GM12878 (cell line): ENCODE measurements around the gene CDH20. TPM values are rescaled to one million over a fixed set of nuclear protein-coding genes. Genes with fewer than 3 reads are reported as not detected.

Experiments
- ATAC-seq: fragments of 200-7000 bp; cut with Tn5 transposase; 3 replicates; pipeline ENCODE4 v1.9.1; 2020; ENCODE audit warnings: mild to moderate bottlenecking, moderate library complexity
- BruUV-seq: library from RNA; stranded (reverse); fragments of 400-500 nt; replicated peaks from 2 replicates; lab custom pipeline; 2021; lab: Mats Ljungman, UMichigan
- CTCF ChIA-PET: fragments of 300-600 bp; sonication (Branson Sonifier 250); formaldehyde crosslinking; extraction: SDS; loops from one replicate; lab custom pipeline; 2021; ENCODE audit warnings: inconsistent platforms; lab: Yijun Ruan, JAX
- POLR2A ChIA-PET: fragments of 350-600 bp; formaldehyde crosslinking; extraction: SDS; loops from one replicate; lab custom pipeline; 2021; ENCODE audit warnings: inconsistent platforms; lab: Charles Lee
- RAD21 ChIA-PET: fragments of 300-600 bp; sonication (Branson Sonifier 250); formaldehyde crosslinking; loops from one replicate; lab custom pipeline; 2023; ENCODE audit warnings: antibody characterized with exemption; ENCODE audit not compliant: unreplicated experiment; lab: Charles Lee
- SMC1A ChIA-PET: fragments of 300-600 bp; sonication (Branson Sonifier 250); formaldehyde crosslinking; loops from one replicate; lab custom pipeline; 2023; ENCODE audit not compliant: unreplicated experiment, uncharacterized antibody; lab: Charles Lee
- DNase-seq: peaks from one replicate; pipeline ENCODE4 v3.0.0-alpha.2; 2011; ENCODE audit warnings: low read depth, low spot score
- FAIRE-seq: peaks from 3 replicates; lab custom pipeline; 2011; peaks lifted over from hg19 to GRCh38; lab: Jason Lieb, UNC
- H2AFZ ChIP-seq: 2 replicates; pipeline ENCODE4 v1.6.0; 2011; ENCODE audit warnings: low read depth, low read length, control low read depth; ENCODE audit not compliant: control insufficient read depth
- H3K27ac ChIP-seq: 2 replicates; pipeline ENCODE4 v1.5.1; 2011; ENCODE audit warnings: control low read depth; ENCODE audit not compliant: control insufficient read depth, insufficient read depth
- H3K27me3 ChIP-seq, 2 experiments: replicated peaks in 1 of 2; 2 replicates each; pipeline versions ENCODE4 v1.6.0 to v1.6.1; 2011; ENCODE audit warnings: low read length in 1 of 2; ENCODE audit not compliant: control insufficient read depth in 2 of 2, insufficient read depth in 2 of 2
- H3K36me3 ChIP-seq, 2 experiments: 2 replicates each; pipeline ENCODE4 v1.5.1; 2011; ENCODE audit warnings: low read length in 1 of 2; ENCODE audit not compliant: control insufficient read depth in 2 of 2, insufficient read depth in 2 of 2
- H3K4me1 ChIP-seq: 2 replicates; pipeline ENCODE4 v1.6.1; 2011; ENCODE audit warnings: mild to moderate bottlenecking, low read length, moderate library complexity, mixed read lengths; ENCODE audit not compliant: control insufficient read depth, insufficient read depth
- H3K4me2 ChIP-seq: 2 replicates; pipeline ENCODE4 v1.6.0; 2011; ENCODE audit warnings: control low read depth; ENCODE audit not compliant: control insufficient read depth, insufficient read depth
- H3K4me3 ChIP-seq: fragments of 200-600 bp; sonication (generic); 2 replicates; pipeline ENCODE4 v1.5.1; 2016
- H3K79me2 ChIP-seq: 2 replicates; pipeline ENCODE4 v1.6.0; 2011; ENCODE audit warnings: low read length; ENCODE audit not compliant: control insufficient read depth, insufficient read depth
- H3K9ac ChIP-seq: 2 replicates; pipeline ENCODE4 v1.8.0; 2011; ENCODE audit warnings: low read length, control low read depth, mixed read lengths; ENCODE audit not compliant: control insufficient read depth, insufficient read depth
- H3K9me3 ChIP-seq: replicated peaks from 3 replicates; pipeline ENCODE4 v1.5.1; 2011; ENCODE audit warnings: mild to moderate bottlenecking, low read length; ENCODE audit not compliant: control insufficient read depth, insufficient read depth
- H4K20me1 ChIP-seq: 2 replicates; pipeline ENCODE4 v1.6.0; 2011; ENCODE audit not compliant: control insufficient read depth, insufficient read depth
- CHD1 ChIP-seq: IDR thresholded peaks from 2 replicates; pipeline ENCODE4 v1.6.1; 2012; ENCODE audit warnings: low read depth, low read length, improper control_type of control experiment
- CREM ChIP-seq: IDR thresholded peaks from 2 replicates; pipeline ENCODE4 v1.6.1; 2014; ENCODE audit warnings: antibody characterized with exemption, low read depth
- ESRRA ChIP-seq: IDR thresholded peaks from 2 replicates; pipeline ENCODE4 v1.6.1; 2012; ENCODE audit warnings: mild to moderate bottlenecking, low read length, improper control_type of control experiment
- IKZF2 ChIP-seq, 2 experiments: fragments of 450-650 bp; IDR thresholded peaks; 2 replicates each; pipeline ENCODE4 v1.6.1; 2017; ENCODE audit warnings: mild to moderate bottlenecking in 2 of 2, moderate library complexity in 2 of 2
- POLR2AphosphoS2 ChIP-seq: IDR thresholded peaks from 2 replicates; pipeline ENCODE4 v1.6.1; 2011; ENCODE audit warnings: low read depth, mild to moderate bottlenecking, low read length, improper control_type of control experiment, moderate library complexity
- SMARCA5 ChIP-seq: fragments of 450-650 bp; IDR thresholded peaks from 2 replicates; pipeline ENCODE4 v1.6.1; 2017; ENCODE audit warnings: mild to moderate bottlenecking
- SP1 ChIP-seq: IDR thresholded peaks from one replicate; pipeline ENCODE4 v1.6.1; 2011; ENCODE audit warnings: low read depth, low read length
- SUPT20H ChIP-seq: IDR thresholded peaks from 2 replicates; pipeline ENCODE4 v1.6.1; 2011; ENCODE audit warnings: low read depth, mild to moderate bottlenecking, low read length, moderate library complexity, borderline replicate concordance; ENCODE audit not compliant: control insufficient read depth
- ZNF207 ChIP-seq: fragments of 450-650 bp; IDR thresholded peaks from 2 replicates; pipeline ENCODE4 v1.6.1; 2014; ENCODE audit warnings: antibody characterized with exemption, mild to moderate bottlenecking, borderline replicate concordance
- ZNF274 ChIP-seq: IDR thresholded peaks from one replicate; pipeline ENCODE4 v1.8.0; 2011; ENCODE audit not compliant: insufficient read length, insufficient read depth
- WGBS: methylation state at CpG from one replicate; pipeline ENCODE4 v1.1.6; 2016; ENCODE audit warnings: low lambda C conversion rate; ENCODE audit not compliant: insufficient replicate concordance, insufficient coverage; ENCODE audit errors: missing lambda C conversion rate; 5-methylcytosine and 5-hydroxymethylcytosine counted together
- in situ Hi-C: fragments of 300-500 bp; cut with MboI; formaldehyde crosslinking; loops from 9 replicates; pipeline ENCODE4 v1.14.3; 2018; ENCODE audit warnings: mixed read lengths
- intact Hi-C: fragments of 100-400 bp; cut with micrococcal nuclease; formaldehyde crosslinking; loops from one replicate; pipeline ENCODE4 v1.14.2; 2022; ENCODE audit not compliant: unreplicated experiment
- polyA plus RNA-seq, 11 experiments: library from polyadenylated mRNA; depleted of rRNA in 4 of 11; unstranded in 6 of 11; stranded (reverse) in 5 of 11; fragments of >200 nt; fragmentation: Nextera tagmentation in 4 of 11; fragmentation: Illumina TruSeq in 1 of 11; extraction: Ambion mirVana in 4 of 11; extraction: Trizol in 1 of 11; gene quantifications; 1 replicate in 1 of 11; 2 replicates in 10 of 11; pipeline versions ENCODE4 v1.2.1 to v1.2.3, GENCODE V29; 2011 to 2016; ENCODE audit warnings: inconsistent platforms in 2 of 11, missing spikeins in 2 of 11, low read depth in 1 of 11
- total RNA-seq, 4 experiments: library from RNA; depleted of rRNA in 3 of 4; stranded (reverse); fragments of >200 nt in 3 of 4; fragmentation: Illumina TruSeq in 1 of 4; extraction: Trizol in 1 of 4; gene quantifications; 2 replicates each; pipeline versions ENCODE4 v1.2.1 to v1.2.3, GENCODE V29; 2013 to 2021
- TF ChIP-seq, protein P1 (sequence below): fragments of 450-650 bp; IDR thresholded peaks from 2 replicates; pipeline ENCODE4 v1.6.1; 2016; ENCODE audit warnings: mild to moderate bottlenecking
- TF ChIP-seq, protein P2 (sequence below): IDR thresholded peaks from 2 replicates; pipeline ENCODE4 v1.6.1; 2011; ENCODE audit warnings: mild to moderate bottlenecking, low read depth, low read length, moderate library complexity; ENCODE audit not compliant: insufficient replicate concordance
- TF ChIP-seq, protein P3 (sequence below): IDR thresholded peaks from 2 replicates; pipeline ENCODE4 v1.6.1; 2012; ENCODE audit warnings: low read depth, low read length, improper control_type of control experiment
- TF ChIP-seq, protein P4 (sequence below): fragments of 450-650 bp; formaldehyde crosslinking; IDR thresholded peaks from 2 replicates; pipeline ENCODE4 v1.4.0; 2022; ENCODE audit warnings: mild to moderate bottlenecking, moderate library complexity

Gene CDH20
- total and polyA plus RNA-seq, 10 of the 15 experiments (the other 5 are each of a cell fraction or from before 2014, with no cell fraction given) = not detected

DNA sequence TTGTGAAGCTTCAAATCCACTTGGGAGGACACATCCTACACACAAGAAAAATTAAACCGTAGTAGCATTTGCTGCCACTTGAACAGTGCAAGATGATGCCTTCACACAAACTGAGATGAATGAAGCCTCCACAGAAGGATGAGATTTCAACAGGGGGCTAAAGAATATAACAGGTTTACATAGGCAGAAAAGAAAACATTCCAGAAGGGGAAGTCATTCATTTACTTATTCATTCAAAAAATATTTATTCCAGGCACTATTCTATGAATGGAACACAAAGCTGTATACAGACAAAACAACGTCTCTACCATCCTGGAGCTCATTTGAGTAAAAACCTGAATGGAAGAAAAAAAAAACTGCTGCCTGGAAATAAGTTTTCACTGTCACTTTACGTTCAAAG is 170.5 kb downstream of the CDH20 start:
- Histone ChIP-seq H3K4me2 (no peak overlapping the region), H3K27ac (no peak overlapping the region), H3K9me3 (no peaks in the 10 kb centered on the region), H4K20me1 (no peaks in the 10 kb centered on the region), H3K27me3 (no peaks in the 10 kb centered on the region), H3K79me2 (no peaks in the 10 kb centered on the region), H3K4me3 (no peak overlapping the region), H3K9ac (no peak overlapping the region), H3K36me3 (no peaks in the 10 kb centered on the region), H2AFZ (no peak overlapping the region), H3K4me1 (no peaks in the 10 kb centered on the region)
- TF ChIP-seq SMARCA5 (no peak), CHD1 (no peak), ESRRA (no peak), CREM (no peak), SP1 (no peak), ZNF207 (no peak), SUPT20H (no peak), POLR2AphosphoS2 (no peak), ZNF274 (no peak), IKZF2 (IDR thresholded peaks at IDR 0.05) (no peak)
- TF ChIP-seq, protein P1, sequence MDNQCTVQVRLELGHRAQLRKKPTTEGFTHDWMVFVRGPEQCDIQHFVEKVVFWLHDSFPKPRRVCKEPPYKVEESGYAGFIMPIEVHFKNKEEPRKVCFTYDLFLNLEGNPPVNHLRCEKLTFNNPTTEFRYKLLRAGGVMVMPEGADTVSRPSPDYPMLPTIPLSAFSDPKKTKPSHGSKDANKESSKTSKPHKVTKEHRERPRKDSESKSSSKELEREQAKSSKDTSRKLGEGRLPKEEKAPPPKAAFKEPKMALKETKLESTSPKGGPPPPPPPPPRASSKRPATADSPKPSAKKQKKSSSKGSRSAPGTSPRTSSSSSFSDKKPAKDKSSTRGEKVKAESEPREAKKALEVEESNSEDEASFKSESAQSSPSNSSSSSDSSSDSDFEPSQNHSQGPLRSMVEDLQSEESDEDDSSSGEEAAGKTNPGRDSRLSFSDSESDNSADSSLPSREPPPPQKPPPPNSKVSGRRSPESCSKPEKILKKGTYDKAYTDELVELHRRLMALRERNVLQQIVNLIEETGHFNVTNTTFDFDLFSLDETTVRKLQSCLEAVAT = no peak
- TF ChIP-seq, protein P2, sequence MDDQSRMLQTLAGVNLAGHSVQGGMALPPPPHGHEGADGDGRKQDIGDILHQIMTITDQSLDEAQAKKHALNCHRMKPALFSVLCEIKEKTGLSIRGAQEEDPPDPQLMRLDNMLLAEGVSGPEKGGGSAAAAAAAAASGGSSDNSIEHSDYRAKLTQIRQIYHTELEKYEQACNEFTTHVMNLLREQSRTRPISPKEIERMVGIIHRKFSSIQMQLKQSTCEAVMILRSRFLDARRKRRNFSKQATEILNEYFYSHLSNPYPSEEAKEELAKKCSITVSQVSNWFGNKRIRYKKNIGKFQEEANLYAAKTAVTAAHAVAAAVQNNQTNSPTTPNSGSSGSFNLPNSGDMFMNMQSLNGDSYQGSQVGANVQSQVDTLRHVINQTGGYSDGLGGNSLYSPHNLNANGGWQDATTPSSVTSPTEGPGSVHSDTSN = no peak
- TF ChIP-seq, protein P3, sequence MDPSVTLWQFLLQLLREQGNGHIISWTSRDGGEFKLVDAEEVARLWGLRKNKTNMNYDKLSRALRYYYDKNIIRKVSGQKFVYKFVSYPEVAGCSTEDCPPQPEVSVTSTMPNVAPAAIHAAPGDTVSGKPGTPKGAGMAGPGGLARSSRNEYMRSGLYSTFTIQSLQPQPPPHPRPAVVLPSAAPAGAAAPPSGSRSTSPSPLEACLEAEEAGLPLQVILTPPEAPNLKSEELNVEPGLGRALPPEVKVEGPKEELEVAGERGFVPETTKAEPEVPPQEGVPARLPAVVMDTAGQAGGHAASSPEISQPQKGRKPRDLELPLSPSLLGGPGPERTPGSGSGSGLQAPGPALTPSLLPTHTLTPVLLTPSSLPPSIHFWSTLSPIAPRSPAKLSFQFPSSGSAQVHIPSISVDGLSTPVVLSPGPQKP = no peak
- TF ChIP-seq, protein P4, sequence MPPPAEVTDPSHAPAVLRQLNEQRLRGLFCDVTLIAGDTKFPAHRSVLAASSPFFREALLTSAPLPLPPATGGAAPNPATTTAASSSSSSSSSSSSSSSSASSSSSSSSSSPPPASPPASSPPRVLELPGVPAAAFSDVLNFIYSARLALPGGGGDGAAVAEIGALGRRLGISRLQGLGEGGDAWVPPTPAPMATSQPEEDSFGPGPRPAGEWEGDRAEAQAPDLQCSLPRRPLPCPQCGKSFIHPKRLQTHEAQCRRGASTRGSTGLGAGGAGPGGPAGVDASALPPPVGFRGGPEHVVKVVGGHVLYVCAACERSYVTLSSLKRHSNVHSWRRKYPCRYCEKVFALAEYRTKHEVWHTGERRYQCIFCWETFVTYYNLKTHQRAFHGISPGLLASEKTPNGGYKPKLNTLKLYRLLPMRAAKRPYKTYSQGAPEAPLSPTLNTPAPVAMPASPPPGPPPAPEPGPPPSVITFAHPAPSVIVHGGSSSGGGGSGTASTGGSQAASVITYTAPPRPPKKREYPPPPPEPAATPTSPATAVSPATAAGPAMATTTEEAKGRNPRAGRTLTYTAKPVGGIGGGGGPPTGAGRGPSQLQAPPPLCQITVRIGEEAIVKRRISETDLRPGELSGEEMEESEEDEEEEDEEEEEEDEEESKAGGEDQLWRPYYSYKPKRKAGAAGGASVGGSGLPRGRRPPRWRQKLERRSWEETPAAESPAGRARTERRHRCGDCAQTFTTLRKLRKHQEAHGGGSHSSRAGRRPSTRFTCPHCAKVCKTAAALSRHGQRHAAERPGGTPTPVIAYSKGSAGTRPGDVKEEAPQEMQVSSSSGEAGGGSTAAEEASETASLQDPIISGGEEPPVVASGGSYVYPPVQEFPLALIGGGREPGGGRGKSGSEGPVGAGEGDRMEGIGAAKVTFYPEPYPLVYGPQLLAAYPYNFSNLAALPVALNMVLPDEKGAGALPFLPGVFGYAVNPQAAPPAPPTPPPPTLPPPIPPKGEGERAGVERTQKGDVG (CRISPR knock-in tag) = no peak
- intact Hi-C loops (loop anchor here (5.0 kb wide), 2 partner anchors 696 to 831 kb away; no protein-coding TSS in a partner anchor), in situ Hi-C loops (no loop called here)
- no TSS peak for BruUV-seq
- ChIA-PET RAD21 (interaction anchor here (1.5 to 4.8 kb wide), 2 partner anchors 182 to 263 kb away, joined by 3 to 38 read pairs; no protein-coding TSS in a partner anchor), CTCF (interaction anchor here (0.5 to 10.1 kb wide), 4 partner anchors 180 to 625 kb away, joined by 3 to 185 read pairs (median 3); no protein-coding TSS in a partner anchor), SMC1A (no interaction called here), POLR2A (no interaction called here)
- DNase-seq (no peak), ATAC-seq (no peak), FAIRE-seq (no peak)
- WGBS = 17% methylated on average over 3 of the region's 3 CpGs
